ENCODE results near the gene CYP2B6.

DNA sequence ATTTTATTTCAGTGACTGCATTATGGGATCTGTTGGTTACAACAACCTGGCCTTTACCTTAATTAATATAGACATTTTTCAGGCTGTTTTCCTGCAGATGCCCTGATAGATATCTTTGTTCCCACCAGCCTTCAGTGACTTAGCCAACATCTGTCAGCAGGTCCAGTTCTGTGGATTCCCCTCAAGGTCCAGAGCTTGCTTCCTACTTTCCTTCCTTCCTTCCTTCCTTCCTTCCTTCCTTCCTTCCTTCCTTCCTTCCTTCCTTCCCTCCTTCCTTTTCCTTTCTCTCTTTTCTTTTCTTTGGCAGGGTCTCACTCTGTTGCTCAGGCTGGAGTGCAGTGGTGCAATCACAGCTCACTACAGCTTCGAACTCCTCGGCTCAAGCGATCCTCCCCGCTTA, 14.4 kb upstream of the CYP2B6 start:
- no peak for TF ChIP-seq CTCF (IDR thresholded peaks at IDR 0.05; ENCODE audit: insufficient read depth, low read length)
- TF ChIP-seq POLR2AphosphoS5 (IDR thresholded peaks at IDR 0.05; ENCODE audit: low read depth), result no peak
- no peak for TF ChIP-seq GABPA (IDR thresholded peaks at IDR 0.05; ENCODE audit: low read depth)
- no peak for TF ChIP-seq REST (IDR thresholded peaks at IDR 0.05; ENCODE audit: insufficient replicate concordance, low read depth)

Data from HL-60 (cell line).